Lung (tissue), 12 donors: Measurements from ENCODE around the gene ASB11. TPM values are rescaled to one million over a fixed set of nuclear protein-coding genes. Genes with fewer than 3 reads are reported as not detected.

ENCODE experiments used
- ATAC-seq: fragments of 200-7000 bp; cut with Tn5 transposase; one replicate; pipeline ENCODE4 v1.9.1; 2020; ENCODE audit warnings: moderate number of reproducible peaks; ENCODE audit not compliant: insufficient read depth, low FRiP score
- DNase-seq, 3 donors: peaks; one replicate each; pipeline ENCODE4 v3.0.0-alpha.2; 2013 to 2017
- H3K27ac ChIP-seq, 2 donors: one replicate each; pipeline ENCODE4 v1.5.1; 2013; ENCODE audit warnings: mild to moderate bottlenecking in 2 of 2, moderate library complexity in 2 of 2, control low read depth in 1 of 2, inconsistent platforms in 1 of 2, low read depth in 1 of 2, low read length in 1 of 2
- H3K27me3 ChIP-seq, 3 donors: one replicate each; pipeline ENCODE4 v1.5.1; 2013; ENCODE audit warnings: low read length in 2 of 3; ENCODE audit not compliant: control insufficient read depth in 3 of 3, insufficient read depth in 3 of 3
- H3K36me3 ChIP-seq, 4 donors: one replicate each; pipeline ENCODE4 v1.5.1; 2013; ENCODE audit warnings: low read length in 4 of 4, mild to moderate bottlenecking in 1 of 4, moderate library complexity in 1 of 4; ENCODE audit not compliant: control insufficient read depth in 4 of 4, insufficient read depth in 4 of 4
- H3K4me1 ChIP-seq, 5 donors: one replicate each; pipeline ENCODE4 v1.5.1; 2013; ENCODE audit warnings: low read length in 5 of 5, mild to moderate bottlenecking in 2 of 5, moderate library complexity in 1 of 5; ENCODE audit not compliant: control insufficient read depth in 5 of 5, insufficient read depth in 5 of 5
- H3K4me3 ChIP-seq: one replicate; pipeline ENCODE4 v1.5.1; 2013; ENCODE audit warnings: mild to moderate bottlenecking, control low read depth, moderate library complexity
- H3K9ac ChIP-seq, 2 donors: one replicate each; pipeline ENCODE4 v1.5.1; 2013; ENCODE audit warnings: low read length in 2 of 2, control low read depth in 1 of 2; ENCODE audit not compliant: insufficient read depth in 1 of 2
- H3K9me3 ChIP-seq, 4 donors: one replicate each; pipeline ENCODE4 v1.5.1; 2013; ENCODE audit warnings: low read length in 3 of 4, mild to moderate bottlenecking in 1 of 4, moderate library complexity in 1 of 4; ENCODE audit not compliant: control insufficient read depth in 4 of 4, insufficient read depth in 3 of 4
- CTCF ChIP-seq: IDR thresholded peaks from 2 replicates; pipeline ENCODE4 v1.5.1; 2012; ENCODE audit warnings: mild to moderate bottlenecking; ENCODE audit errors: control extremely low read depth, extremely low read depth
- WGBS, 2 donors: extraction: QIAGEN DNeasy Blood & Tissue Kit; methylation state at CpG; one replicate each; pipeline ENCODE4 v1.1.7; 2013; 5-methylcytosine and 5-hydroxymethylcytosine counted together
- polyA plus RNA-seq, 2 donors: library from polyadenylated mRNA; stranded (reverse); fragments of 200-250 nt; gene quantifications; one replicate each; pipeline ENCODE4 v1.2.1, GENCODE V29; 2013
- total RNA-seq, 2 donors: library from RNA; depleted of rRNA in 1 of 2; stranded (reverse); fragments of >200 nt in 1 of 2; gene quantifications; one replicate each; pipeline ENCODE4 v1.2.1, GENCODE V29; 2014 to 2021
- donor health status: control.
- donor health status: control.
- donor health status: Bipolar disorder and iron deficiency.
- donor health status: healthy.
- donor health status: DM: yes; HTN: yes; CAD: no.

The ASB11 gene
- total and polyA plus RNA-seq, 4 donors: 0.06 to 0.34 (median 0.06) TPM; not detected in 1

GRCh38 chrX:15321447-15321846, 6.0 kb upstream of the ASB11 start:
- no peak for DNase-seq
- peaks cover 0 to 6% (median 3%) of the 10 kb centered on the region in 4 donors for H3K36me3 ChIP-seq
- no peak overlapping the region for H3K9ac ChIP-seq
- peaks cover 0 to 56% (median 15%) of the 10 kb centered on the region in 3 donors for H3K27me3 ChIP-seq
- H3K9me3 ChIP-seq: no peaks in the 10 kb centered on the region
- TF ChIP-seq CTCF: no peak
- no peak overlapping the region for H3K27ac ChIP-seq
- no peak overlapping the region for H3K4me3 ChIP-seq
- 24 to 52% methylated on average over 4 of the region's 4 CpGs for WGBS, 2 donors
- ATAC-seq: no peak
- H3K4me1 ChIP-seq: no peaks in the 10 kb centered on the region

GRCh38 chrX:15320297-15320696, 4.9 kb upstream of the ASB11 start:
- H3K27ac ChIP-seq: no peak overlapping the region
- H3K9ac ChIP-seq: no peak overlapping the region
- TF ChIP-seq CTCF: no peak
- H3K4me3 ChIP-seq: no peak overlapping the region
- ATAC-seq: no peak
- H3K27me3 ChIP-seq: peaks cover 0 to 48% (median 15%) of the 10 kb centered on the region in 3 donors
- H3K36me3 ChIP-seq: peaks cover 0 to 3% (median 3%) of the 10 kb centered on the region in 4 donors
- no peaks in the 10 kb centered on the region for H3K4me1 ChIP-seq
- no peaks in the 10 kb centered on the region for H3K9me3 ChIP-seq
- 71 to 89% methylated on average over 4 of the region's 4 CpGs for WGBS, 2 donors
- DNase-seq: no peak

- H3K4me3 ChIP-seq: no peak overlapping the region
- peaks cover 0 to 3% (median 3%) of the 10 kb centered on the region in 4 donors for H3K36me3 ChIP-seq
- no peak overlapping the region for H3K9ac ChIP-seq
- TF ChIP-seq CTCF: no peak
- H3K27ac ChIP-seq: no peak overlapping the region
- H3K27me3 ChIP-seq: peaks cover 0 to 44% (median 17%) of the 10 kb centered on the region in 3 donors
- H3K4me1 ChIP-seq: no peaks in the 10 kb centered on the region
- DNase-seq (no peak), ATAC-seq (no peak)
- 86 to 93% methylated on average over 4 of the region's 4 CpGs for WGBS, 2 donors
- no peaks in the 10 kb centered on the region for H3K9me3 ChIP-seq
Measured at GRCh38 chrX:15319075-15319474, 3.6 kb upstream of the ASB11 start.

GRCh38 chrX:15314472-15314871, 968 bp downstream of the ASB11 start:
- H3K4me3 ChIP-seq: no peak overlapping the region
- no peak for TF ChIP-seq CTCF
- H3K9me3 ChIP-seq: no peaks in the 10 kb centered on the region
- H3K27me3 ChIP-seq: peaks cover 0 to 20% (median 11%) of the 10 kb centered on the region in 3 donors
- H3K4me1 ChIP-seq: peaks cover 0 to 7% (median 0%) of the 10 kb centered on the region in 5 donors
- 42 to 75% methylated on average over 2 of the region's 2 CpGs for WGBS, 2 donors
- no peak for DNase-seq
- H3K36me3 ChIP-seq: no peaks in the 10 kb centered on the region
- peak overlapping the region in 1 of 2 donors; percentile 45 for H3K27ac ChIP-seq
- ATAC-seq: no peak
- no peak overlapping the region for H3K9ac ChIP-seq
